Measurements from ENCODE around the gene PDS5A.
"Not testable (repeated sequence)": the region's sequence is repeated elsewhere in the genome, so short reads cannot be mapped to it uniquely, and the experiment has no call there.

GRCh38 chr4:39944245-39944644 lies 33.5 kb downstream of the PDS5A start:
- TF ChIP-seq, protein P1, sequence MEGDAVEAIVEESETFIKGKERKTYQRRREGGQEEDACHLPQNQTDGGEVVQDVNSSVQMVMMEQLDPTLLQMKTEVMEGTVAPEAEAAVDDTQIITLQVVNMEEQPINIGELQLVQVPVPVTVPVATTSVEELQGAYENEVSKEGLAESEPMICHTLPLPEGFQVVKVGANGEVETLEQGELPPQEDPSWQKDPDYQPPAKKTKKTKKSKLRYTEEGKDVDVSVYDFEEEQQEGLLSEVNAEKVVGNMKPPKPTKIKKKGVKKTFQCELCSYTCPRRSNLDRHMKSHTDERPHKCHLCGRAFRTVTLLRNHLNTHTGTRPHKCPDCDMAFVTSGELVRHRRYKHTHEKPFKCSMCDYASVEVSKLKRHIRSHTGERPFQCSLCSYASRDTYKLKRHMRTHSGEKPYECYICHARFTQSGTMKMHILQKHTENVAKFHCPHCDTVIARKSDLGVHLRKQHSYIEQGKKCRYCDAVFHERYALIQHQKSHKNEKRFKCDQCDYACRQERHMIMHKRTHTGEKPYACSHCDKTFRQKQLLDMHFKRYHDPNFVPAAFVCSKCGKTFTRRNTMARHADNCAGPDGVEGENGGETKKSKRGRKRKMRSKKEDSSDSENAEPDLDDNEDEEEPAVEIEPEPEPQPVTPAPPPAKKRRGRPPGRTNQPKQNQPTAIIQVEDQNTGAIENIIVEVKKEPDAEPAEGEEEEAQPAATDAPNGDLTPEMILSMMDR (IDR thresholded peaks at IDR 0.05; ENCODE audit: low read length), result not testable (repeated sequence)
- not testable (repeated sequence) for TF ChIP-seq EZH2phosphoT487 (IDR thresholded peaks at IDR 0.05; ENCODE audit: low read length)

Measured in MM.1S (cell line).